GM10847 (cell line): ENCODE results near the gene LMF1.

Experiments
- POLR2A ChIP-seq: IDR thresholded peaks from 2 replicates; pipeline ENCODE4 v1.6.1; 2011; ENCODE audit not compliant: insufficient read length; ENCODE audit errors: extremely low read depth

Gene LMF1

DNA sequence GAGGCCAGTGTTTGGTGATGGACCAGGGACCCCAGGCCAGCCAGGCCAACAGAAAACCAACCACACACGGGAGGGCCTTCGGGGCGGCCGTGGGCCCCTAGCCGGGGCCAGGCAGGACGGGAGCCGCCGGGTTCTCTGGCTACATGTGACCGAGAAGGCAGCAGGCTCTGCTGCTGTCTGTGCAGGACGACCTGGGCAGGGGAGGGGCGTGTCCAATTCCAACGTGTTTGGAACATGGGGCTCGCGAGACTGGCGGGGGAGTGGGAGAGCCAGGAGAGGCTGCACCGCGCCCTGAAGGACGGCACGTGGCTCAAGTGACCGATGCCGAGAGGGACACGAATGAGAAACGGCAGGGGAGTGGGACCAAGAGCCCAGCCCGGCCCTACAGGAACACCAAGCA lies 75.4 kb downstream of the LMF1 start:
- TF ChIP-seq POLR2A = no peak

DNA sequence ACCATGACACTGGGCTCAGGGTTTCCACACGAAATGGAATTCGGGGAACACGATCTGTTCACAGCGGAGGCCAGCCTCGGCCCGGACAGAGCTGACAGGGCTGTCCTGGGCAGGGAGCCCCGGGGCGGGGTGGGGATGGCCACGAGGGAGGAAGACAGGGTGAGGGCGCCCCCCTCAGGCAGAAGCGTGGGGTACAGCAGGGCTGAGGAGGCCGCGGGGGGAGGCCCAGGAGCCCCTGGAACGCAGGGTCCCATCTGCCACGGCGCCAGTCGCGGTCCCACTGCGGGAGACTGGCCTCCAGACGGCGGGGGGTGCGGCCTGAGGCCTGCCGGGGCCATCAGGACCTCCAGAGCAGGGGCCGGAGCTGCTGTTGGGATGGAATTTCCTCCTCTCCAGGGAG lies 75.9 kb downstream of the LMF1 start:
- TF ChIP-seq POLR2A = no peak

DNA sequence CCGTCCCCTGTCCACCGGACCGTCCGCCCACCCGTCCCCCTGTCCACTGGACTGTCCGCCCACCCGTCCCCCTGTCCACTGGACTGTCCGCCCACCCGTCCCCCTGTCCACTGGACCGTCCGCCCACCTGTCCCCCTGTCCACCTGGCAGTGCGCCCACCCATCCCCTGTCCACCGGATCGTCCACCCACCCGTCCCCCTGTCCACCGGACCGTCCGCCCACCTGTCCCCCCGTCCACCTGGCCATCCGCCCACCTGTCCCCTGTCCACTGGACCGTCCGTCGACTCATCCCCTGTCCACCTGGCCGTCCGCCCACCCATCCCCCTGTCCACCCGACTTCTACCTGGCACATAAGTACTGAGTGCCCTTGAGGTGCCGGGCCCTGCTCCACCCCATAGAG lies 76.6 kb downstream of the LMF1 start:
- TF ChIP-seq POLR2A = no peak

DNA sequence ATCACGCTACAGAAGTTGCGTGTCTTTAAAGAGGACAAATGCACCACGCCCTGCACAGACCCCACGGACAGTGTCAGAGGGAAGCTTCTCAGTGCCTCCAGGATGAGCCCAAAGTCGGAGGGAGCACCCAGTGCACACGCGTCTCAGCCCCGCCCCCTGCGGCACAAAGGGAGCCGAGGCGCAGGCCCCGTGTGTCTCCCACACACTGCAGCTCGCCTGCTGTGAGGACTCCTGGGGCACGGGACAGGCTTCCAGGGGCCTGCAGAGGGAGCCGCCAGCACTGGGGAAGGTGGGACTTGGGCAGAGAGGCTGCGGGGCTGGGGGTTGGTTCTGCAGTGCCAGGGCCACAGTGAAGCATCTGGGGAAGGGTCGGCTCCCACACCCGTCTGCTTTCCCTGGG lies 77.4 kb downstream of the LMF1 start:
- no peak for TF ChIP-seq POLR2A

DNA sequence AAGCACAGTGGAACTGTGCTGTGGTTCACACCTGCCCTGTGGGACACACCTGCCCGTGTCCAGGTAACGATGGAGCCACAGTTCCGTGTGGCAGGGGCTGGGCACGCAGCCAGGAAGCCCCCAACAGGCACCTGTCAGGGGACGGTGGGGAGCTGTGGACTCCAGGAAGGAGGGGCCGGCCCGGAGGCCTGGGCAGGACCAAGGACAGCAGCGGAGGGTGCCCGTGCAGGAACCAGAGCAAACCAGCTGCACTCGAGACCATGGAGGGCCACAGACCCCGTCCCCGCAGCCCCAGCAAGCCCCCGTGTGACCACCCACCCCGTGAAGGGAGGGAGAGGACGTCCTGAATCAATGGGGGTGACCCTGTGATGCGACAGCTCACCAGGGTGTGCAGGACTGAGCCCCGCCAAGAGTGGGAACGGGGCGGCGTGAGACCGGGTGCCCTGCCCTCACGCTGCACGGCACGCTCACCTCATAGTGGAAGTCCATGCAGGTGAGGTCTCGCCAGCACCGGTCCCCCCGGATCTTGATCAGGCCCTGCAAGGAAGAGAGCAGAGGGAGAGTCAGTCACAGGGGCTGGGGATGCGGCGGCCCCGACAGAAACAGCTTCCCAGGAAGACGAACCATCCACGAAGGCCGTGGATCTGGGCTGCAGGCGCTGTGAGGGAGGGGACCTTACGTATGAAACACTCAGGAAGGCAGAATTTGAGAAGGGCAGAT lies 78.1 kb downstream of the LMF1 start:
- TF ChIP-seq POLR2A = no peak

DNA sequence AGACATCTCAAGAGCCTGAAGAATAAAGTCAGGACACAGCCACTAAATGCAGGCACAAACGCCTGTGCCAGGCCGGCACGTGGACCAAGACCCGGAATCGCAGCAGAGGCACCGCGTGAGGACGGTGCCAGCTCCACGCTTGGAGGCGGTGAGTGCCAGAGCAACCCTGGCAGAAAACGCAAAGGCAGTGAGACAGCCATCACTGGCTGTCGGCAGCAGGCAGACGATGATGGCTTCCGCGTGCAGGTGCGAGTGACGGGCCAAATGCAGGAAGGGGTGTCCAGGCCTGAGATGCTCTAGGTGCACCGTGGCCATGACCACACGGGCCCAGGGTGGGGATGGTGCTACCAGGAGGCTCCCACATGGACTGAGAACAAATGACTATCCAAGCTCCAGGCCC lies 78.8 kb downstream of the LMF1 start:
- TF ChIP-seq POLR2A = no peak

DNA sequence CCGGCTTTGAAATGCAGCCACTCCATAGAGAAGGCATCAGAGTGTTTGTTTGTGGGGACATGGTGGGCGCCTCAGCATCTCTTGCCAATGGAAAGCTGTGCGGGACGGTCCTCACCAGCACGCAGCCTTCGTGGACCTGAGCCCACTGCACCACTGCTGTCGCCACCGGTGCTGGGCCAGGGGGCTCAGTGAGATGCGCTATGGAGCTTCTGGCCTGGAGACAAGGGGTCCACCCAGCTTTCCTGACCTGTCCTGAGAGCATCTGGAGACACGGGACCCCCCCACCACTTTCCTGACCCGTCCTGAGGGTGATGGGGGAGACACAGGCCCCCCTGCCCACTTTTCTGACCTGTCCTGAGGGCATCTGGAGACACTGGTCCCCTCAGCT lies 79.4 kb downstream of the LMF1 start:
- TF ChIP-seq POLR2A = no peak

DNA sequence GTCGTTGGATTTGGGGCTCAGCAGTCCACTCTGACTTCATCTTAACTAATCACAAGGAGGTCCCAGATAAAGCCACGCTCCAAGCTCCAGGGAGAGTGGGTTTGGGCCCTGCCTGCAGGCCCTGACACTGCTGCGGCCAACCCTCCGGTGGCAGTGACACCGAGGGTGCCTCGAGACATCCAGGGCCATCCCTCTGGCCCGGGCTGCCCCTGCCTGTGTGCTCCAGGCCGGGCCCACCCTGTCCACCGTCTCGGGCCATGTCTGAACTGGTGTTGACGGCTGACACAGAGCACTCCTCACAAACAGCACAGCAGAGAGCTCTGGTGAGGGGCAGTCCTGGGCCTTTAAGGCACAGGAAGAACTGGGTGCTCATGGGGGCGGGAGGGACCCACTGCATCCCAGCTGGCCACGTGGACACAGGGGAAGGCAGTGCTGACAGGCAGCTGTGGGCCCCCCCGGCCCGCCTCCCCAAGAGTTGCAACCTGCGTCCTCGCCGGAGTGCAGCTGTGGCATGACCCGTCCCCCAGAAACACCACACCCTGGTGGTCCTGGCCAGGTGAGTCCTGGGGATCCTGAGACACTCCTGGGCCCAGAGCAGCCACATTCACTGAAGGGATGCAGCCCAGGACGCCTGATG lies 80.0 kb downstream of the LMF1 start:
- no peak for TF ChIP-seq POLR2A

DNA sequence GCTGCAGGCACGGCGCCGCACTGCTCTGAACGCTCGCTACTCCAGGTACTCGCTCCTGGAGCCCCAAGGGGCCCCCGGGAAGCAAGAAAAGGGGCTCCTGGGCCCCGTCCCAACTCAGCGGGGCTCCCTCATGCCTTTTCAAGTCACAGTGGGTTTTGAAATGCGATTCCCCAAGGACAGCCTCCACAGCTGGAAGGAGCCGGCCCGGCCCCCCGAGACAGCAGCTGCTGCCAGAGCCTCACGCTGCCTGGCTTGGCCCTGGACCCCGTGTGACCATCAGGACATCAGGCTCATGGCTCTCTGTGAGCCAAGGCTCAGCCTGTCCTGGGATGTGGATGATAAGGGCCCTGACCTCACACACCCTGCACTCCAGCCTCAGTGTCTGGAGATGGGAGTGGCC lies 80.6 kb downstream of the LMF1 start:
- no peak for TF ChIP-seq POLR2A

DNA sequence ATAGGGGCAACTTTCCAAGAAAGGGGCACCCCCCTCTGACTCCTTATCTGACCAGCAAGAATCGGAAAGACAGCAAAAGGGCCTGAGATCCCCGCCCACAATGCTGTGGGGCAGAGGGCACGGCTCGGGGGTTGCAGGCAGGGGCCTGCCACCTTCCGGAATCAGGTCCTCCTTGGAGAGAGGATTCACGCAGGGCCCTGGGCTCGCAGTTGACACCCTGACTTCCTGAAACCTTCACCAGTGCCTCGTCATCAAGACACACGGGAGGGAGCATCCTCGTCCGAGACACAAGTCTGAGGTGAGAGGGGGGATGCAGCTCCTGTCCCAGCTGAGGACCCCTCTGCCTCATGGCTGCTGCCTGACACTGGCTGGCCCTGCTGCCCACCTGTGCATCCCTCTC lies 81.2 kb downstream of the LMF1 start:
- TF ChIP-seq POLR2A = no peak

DNA sequence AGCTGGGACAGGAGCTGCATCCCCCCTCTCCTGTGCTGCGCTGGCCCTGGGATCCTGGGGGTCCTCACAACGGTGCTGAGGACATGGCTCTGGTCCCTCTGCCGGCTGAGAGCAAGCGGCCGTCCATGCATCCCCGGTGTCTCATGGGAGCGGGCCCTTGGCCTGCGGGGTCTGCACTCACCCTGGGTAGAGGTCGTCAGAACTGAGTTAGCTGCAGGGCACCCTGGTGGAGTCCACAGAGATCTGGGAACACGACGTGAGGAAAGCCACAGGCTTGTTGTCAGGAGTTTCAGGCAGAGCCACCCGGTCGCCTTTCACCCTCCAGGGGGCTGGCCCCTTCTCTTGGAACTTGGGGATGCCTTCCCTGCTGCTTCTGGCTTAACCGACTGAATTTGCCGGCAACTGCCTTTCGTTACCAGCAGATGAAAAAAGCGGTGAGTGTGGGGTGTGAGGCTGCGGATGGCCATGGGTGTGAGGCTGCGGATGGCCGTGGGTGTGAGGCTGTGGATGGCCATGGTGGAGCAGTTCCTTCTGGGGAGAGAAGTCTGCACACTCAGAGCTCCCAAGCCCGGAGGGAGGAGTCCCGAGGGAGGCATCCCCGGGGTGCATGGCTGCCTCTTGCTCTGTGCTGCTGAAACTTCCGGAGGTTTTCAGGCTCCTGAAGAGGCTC lies 81.7 kb downstream of the LMF1 start:
- TF ChIP-seq POLR2A = no peak

DNA sequence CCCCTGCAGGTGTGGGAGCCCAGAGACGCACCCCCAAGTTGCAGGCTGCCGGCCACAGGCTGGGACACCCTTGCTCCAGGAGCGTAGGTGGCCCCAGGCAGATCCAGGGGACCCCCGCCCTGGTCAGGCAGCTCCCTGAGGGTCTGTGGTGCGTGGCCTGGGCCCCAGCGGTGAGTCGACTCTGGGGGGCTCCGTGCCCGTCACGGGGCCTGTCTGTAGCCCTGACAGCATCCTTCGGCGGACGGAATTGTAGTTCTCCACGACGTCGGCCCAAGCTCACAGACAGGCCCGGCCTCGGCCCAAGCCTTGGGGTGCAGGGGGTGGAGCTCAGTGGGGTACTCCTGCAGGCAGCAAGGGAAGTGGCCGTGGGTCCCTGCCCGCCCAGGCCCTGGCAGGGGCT lies 82.9 kb downstream of the LMF1 start:
- TF ChIP-seq POLR2A = no peak

DNA sequence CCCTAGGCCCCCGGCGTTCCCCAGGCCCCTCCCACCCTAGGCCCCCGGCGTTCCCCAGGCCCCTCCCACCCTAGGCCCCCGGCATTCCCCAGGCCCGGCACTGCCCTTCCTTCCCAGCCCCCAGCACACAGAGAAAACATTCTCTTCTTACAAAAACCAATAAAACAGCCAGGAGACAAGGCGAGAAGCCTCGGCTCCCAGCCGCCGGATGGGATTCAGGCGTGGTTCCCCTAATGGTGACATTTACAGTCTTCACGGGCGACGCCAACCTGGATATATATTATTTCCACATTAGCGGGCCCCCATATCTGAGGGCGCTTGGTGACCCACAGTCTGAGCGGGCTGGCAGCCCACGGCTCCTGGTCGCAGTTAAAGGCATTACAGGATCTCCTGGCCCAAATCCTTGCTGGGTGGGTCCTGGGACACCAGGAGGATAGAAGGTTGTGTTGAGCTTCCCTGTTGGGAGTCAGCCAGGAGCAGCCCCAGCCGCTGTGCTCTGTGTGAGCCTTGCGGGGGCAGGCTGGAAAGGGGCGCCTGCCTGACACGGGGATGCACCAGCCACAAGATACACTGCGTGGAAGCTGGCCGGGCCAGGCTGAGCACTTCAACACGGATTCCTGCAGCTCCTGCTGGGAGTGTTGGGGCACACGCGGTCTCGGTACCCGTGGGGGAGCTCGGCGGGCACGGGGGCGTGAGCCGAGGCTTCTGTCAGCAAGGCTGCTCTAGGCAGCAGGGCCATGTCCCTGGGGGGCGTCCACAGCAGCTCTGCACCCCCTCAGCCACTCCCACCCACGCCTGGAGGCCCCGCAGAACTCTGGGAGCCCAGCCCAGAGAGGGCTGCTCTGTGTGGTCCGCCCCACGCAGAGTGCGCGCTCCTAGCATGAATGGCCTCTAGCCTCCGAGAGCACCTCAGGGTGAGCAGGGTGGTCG lies 83.7 kb downstream of the LMF1 start:
- TF ChIP-seq POLR2A = no peak

DNA sequence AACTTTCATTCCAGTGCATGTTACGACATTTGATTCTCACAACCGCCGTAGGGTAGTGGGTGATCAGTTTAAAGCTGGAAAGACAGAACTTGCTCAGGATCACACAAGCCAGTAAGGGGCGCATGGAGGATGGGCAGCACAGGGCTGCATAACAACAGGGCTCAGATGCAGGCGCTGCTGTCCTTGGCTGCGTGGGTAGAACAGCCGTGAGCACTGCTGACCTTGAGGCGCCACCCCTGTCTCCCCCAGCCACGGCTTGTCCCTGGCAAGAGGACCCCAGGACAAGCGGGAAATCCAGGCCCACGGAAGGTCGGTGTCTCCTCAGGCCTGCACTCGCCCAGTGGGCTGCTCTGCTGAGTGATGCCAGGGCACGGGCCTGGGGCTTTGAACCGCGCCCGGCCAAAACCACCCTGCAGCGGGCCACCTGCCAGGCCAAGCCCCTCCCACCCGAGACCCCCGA lies 84.7 kb downstream of the LMF1 start:
- TF ChIP-seq POLR2A = no peak

DNA sequence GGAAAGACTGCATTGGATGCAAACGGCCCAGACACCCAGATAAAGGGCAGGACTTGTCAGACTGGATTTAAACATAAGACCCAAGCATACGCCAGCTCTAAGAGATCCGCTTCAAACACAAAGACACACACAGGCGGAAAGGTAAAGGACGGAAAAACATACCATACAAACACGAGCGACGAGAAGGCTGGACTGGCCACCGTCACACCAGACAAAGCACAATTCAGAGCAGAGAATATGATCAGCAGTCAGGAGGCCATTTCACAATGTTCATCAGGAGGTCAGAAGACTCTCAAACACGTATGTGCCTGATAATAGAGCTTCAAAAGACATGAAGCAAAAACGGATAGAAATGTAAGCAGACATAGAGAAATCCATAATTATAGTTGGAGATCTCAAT lies 85.4 kb downstream of the LMF1 start:
- no peak for TF ChIP-seq POLR2A
